22Rv1 (cell line): Measurements from ENCODE around the gene A4GNT.

Experiments used
- H3K27ac ChIP-seq: fragments of 450-650 bp; 2 replicates; pipeline ENCODE4 v1.5.1; 2017
- CTCF ChIP-seq: fragments of 450-650 bp; IDR thresholded peaks from 2 replicates; pipeline ENCODE4 v1.5.1; 2017; ENCODE audit warnings: mild to moderate bottlenecking
- ZFX ChIP-seq: fragments of 450-650 bp; IDR thresholded peaks from 2 replicates; pipeline ENCODE4 v1.6.1; 2017; ENCODE audit warnings: antibody characterized with exemption, borderline replicate concordance

A4GNT gene

DNA sequence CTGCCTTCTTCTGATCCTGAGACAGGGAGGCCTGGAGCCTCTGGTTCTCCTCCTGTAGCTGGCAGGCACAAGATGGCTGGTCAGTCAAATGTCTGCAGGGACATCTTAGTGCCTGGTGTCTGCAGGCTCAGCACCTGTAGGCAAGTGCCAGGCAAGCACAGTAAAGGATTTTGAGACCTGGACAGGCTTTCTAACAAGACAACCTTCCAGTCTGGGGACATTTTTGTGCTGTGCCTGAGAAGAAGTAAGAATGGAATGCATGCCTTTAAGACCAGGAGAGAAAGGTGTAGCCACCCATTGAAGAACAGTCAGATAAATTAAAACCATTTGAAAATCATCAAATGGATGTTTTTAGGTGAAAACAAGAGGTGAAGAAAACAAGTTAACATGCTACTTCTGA lies 48.0 kb downstream of the A4GNT start:
- TF ChIP-seq ZFX (no peak), CTCF (no peak)
- H3K27ac ChIP-seq = no peak overlapping the region

DNA sequence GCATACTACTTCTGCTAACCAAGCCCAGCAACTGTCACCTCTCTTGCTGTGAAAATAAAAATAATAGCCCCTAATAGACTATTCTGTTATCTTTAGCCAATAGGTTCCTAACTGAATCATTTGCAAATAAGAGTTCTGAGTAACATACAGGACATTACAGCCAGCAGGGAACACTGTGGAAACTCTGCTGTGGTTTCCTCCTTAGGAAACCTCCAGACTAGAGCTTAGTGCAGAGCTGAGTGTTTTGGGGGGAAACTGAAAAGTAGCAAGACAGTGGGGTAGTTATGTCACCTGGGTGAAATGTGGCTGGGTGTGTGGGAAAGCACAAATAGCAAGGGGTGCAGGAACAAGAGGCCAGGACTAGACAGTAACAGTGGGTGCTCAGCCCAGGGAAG lies 49.2 kb downstream of the A4GNT start:
- TF ChIP-seq ZFX (no peak), CTCF (no peak)
- no peak overlapping the region for H3K27ac ChIP-seq

DNA sequence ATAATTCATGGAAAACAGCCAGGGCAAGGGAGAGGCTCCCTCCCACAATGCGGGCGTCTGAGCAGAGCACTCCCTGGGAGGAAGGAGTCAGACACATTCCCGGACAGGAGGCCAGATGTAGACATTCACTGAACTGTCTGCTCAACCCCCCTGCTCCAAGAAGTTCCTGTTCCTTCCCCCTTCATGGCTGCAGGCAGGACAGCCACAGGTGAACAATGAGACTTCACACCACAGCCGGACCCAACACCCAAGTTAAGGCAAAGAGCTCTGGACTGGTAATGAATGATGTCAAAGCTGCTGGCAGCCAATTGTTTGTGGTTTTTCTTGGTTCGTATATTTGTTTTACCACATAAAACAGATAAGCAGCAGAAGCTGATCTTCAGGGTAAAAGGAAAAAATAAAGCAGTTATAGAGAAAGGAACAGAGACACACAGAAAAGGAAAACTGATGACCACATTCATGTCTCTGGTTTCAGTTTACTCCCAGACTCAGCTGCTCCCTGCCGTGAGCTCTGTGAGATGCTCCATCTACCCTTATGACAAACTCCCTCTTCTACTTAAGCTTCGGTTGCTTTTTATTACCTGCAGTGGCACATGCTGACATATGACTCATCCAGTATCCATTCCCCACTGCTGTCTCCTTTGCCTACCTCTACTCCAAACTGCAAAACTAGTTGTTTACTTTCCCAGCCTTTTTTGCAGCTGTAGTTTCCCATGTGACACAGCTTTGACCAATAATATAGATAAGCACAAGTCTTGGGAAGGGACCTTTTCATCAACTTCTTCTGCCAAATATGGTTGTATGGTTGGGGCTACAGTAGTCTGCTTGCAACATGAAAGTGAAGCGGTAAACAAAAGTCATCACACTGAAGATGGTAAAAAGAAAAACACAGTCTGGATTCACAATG lies 49.9 kb downstream of the A4GNT start:
- TF ChIP-seq CTCF (no peak), ZFX (no peak)
- H3K27ac ChIP-seq = no peak overlapping the region

DNA sequence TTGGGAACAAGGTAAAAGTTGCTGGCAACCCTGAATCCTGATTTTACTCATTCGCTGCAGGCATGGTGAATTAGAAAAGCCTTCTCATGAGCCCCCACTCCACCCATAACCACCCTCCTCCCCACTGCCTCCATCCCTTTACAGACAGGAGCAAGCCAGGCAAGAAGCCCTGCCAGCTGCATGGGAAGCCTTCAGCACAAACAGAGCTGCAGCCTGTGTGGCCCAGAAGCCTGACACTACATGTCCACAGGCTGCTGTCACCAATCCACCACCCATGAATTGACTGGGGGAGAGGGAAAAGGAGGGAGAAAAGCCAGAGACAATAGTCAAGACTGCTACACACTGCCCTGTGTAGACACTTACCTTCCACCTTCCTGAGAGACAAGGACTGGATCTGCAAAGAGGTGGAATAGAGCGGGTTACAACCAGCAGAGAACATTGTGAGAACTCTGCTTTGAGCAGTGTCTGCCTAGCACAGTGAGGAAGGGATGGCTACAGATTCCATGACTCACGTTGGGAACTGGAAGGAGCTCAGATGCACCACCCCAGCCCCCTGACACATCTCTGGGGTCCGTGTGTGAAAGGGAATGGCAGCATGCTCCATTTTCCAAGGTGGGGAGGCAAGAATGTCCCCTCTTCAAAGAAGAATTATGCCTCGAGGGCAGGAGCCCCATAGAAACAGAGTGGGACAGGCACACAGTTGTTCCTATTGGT lies 50.7 kb downstream of the A4GNT start:
- TF ChIP-seq ZFX (no peak), CTCF (no peak)
- H3K27ac ChIP-seq = no peak overlapping the region

GRCh38 chr3:138079901-138080300 lies 52.3 kb downstream of the A4GNT start:
- no peak overlapping the region for H3K27ac ChIP-seq

GRCh38 chr3:138078901-138079344 lies 53.3 kb downstream of the A4GNT start:
- no peak for TF ChIP-seq ZFX
- no peak for TF ChIP-seq CTCF
- H3K27ac ChIP-seq = no peak overlapping the region

More at GRCh38 chr3:138079901-138080300, 52.3 kb downstream of the A4GNT start:
- TF ChIP-seq ZFX = no peak
- no peak for TF ChIP-seq CTCF

- TF ChIP-seq ZFX (no peak), CTCF (no peak)
- H3K27ac ChIP-seq = no peak overlapping the region
Measured at GRCh38 chr3:138078096-138078495, 54.1 kb downstream of the A4GNT start.
